ENCODE results near the gene KDM4C. TPM values are rescaled to one million over a fixed set of nuclear protein-coding genes. Genes with fewer than 3 reads are reported as not detected.

The KDM4C gene
- total RNA-seq, 1 experiment from 2014 or later, result 16.8 TPM

GRCh38 chr9:6827439-6828145, 69.8 kb downstream of the KDM4C start:
- ChIA-PET POLR2A (no interaction called here), RAD21 (ENCODE audit: low non-redundant PET in 1 of 2, low total read pairs in 2 of 2, uncharacterized antibody in 2 of 2, unreplicated experiment in 2 of 2) (interaction anchor here (0.6 to 1.3 kb wide), 3 partner anchors 65 to 358 kb away, joined by 3 to 4 read pairs (median 3); no protein-coding TSS in a partner anchor), CTCF (interaction anchor here (0.6 to 2.0 kb wide), 20 partner anchors 9 to 467 kb away, joined by 3 to 8 read pairs (median 4); no protein-coding TSS in a partner anchor)
- H3K36me3 ChIP-seq (ENCODE audit: control insufficient read depth in 1 of 2, insufficient read depth in 2 of 2, low read length in 2 of 2), result no peaks in the 10 kb centered on the region
- no peaks in the 10 kb centered on the region for H3K9me2 ChIP-seq (ENCODE audit: insufficient read depth)
- peak; percentile 74 for ATAC-seq
- intact Hi-C loops (cut with micrococcal nuclease), result loop anchor here (1.0 to 10.0 kb wide), 4 partner anchors 225 to 830 kb away; no protein-coding TSS in a partner anchor
- no peak overlapping the region for H2AFZ ChIP-seq (ENCODE audit: low read depth, low read length, poor library complexity, severe bottlenecking)
- no peak overlapping the region for H3K4me3 ChIP-seq (replicated peaks in 1 of 2; ENCODE audit: low read depth in 1 of 2, low read length in 2 of 2)
- TF ChIP-seq ATF3 (IDR thresholded peaks at IDR 0.05) (no peak), EGR1 (IDR thresholded peaks at IDR 0.05; ENCODE audit: low read depth) (no peak), MAX (IDR thresholded peaks at IDR 0.05) (no peak), RAD21 (IDR thresholded peaks at IDR 0.05; ENCODE audit: low read depth) (peak; percentile 63), SRF (IDR thresholded peaks at IDR 0.05; ENCODE audit: low read depth) (no peak), POLR2A (IDR thresholded peaks at IDR 0.05; ENCODE audit: borderline replicate concordance, extremely low read depth, insufficient read depth, insufficient read length) (no peak), SP1 (IDR thresholded peaks at IDR 0.05; ENCODE audit: low read depth) (no peak), CEBPB (IDR thresholded peaks at IDR 0.05; ENCODE audit: low read depth) (no peak), CTCF (IDR thresholded peaks at IDR 0.05 in 2 of 3, conservative IDR thresholded peaks at IDR 0.05 in 1 of 3; ENCODE audit: borderline replicate concordance in 1 of 3, insufficient read depth in 1 of 3, low read depth in 2 of 3, low read length in 2 of 3) (peak; percentile 29 to 74 (median 53); a peak in 5 of 6 replicates), EZH2 (IDR thresholded peaks at IDR 0.05) (no peak)
- H4K20me1 ChIP-seq (ENCODE audit: insufficient read depth), result no peaks in the 10 kb centered on the region
- peak; percentile 15 for DNase-seq (ENCODE audit: low read depth, low spot score)
- H3K27me3 ChIP-seq (ENCODE audit: insufficient read depth, low read length), result no peaks in the 10 kb centered on the region
- BruUV-seq (replicated peaks), result no TSS peak
- no peaks in the 10 kb centered on the region for H3K4me1 ChIP-seq (ENCODE audit: control insufficient read depth in 1 of 2, insufficient read depth in 2 of 2, low read length in 2 of 2)
- no peak overlapping the region for H3K27ac ChIP-seq (ENCODE audit: low read depth, low read length)
- H3K79me2 ChIP-seq (ENCODE audit: insufficient read depth, low read length), result no peaks in the 10 kb centered on the region
- no peaks in the 10 kb centered on the region for H3K9me3 ChIP-seq (ENCODE audit: control insufficient read depth in 1 of 2, insufficient read depth in 1 of 2, low read depth in 1 of 2, low read length in 2 of 2)
- H3K9ac ChIP-seq (ENCODE audit: low read length), result no peak overlapping the region
- no peak overlapping the region for H3K4me2 ChIP-seq (ENCODE audit: low read length)
